ENCODE measurements around the gene ARHGAP19. TPM values are rescaled to one million over a fixed set of nuclear protein-coding genes. Genes with fewer than 3 reads are reported as not detected.

The ARHGAP19 gene
- total and polyA plus RNA-seq, 2 experiments from 2014 or later = 2.7 to 8.7 TPM

GRCh38 chr10:97307441-97307840, 15.0 kb upstream of the ARHGAP19 start:
- Histone ChIP-seq H3K36me3 (replicated peaks; ENCODE audit: insufficient read depth, low read depth) (no peaks in the 10 kb centered on the region), H4K20me1 (ENCODE audit: insufficient read depth, poor library complexity, severe bottlenecking) (no peaks in the 10 kb centered on the region), H3K4me2 (no peak overlapping the region), H3K27me3 (no peaks in the 10 kb centered on the region), H3K4me3 (no peak overlapping the region), H3K4me1 (ENCODE audit: insufficient read depth) (peaks cover 4% of the 10 kb centered on the region), H3K27ac (no peak overlapping the region), H3K9me2 (replicated peaks; ENCODE audit: insufficient read depth) (no peaks in the 10 kb centered on the region), H3K79me2 (no peaks in the 10 kb centered on the region), H3K9me3 (ENCODE audit: low read depth) (no peaks in the 10 kb centered on the region), H2AFZ (no peak overlapping the region)
- TF ChIP-seq EZH2phosphoT487 (IDR thresholded peaks at IDR 0.05; ENCODE audit: low read depth, severe bottlenecking, unreplicated experiment) (no peak), EZH2 (IDR thresholded peaks at IDR 0.05; ENCODE audit: borderline replicate concordance) (no peak)
- TF ChIP-seq, protein P1, sequence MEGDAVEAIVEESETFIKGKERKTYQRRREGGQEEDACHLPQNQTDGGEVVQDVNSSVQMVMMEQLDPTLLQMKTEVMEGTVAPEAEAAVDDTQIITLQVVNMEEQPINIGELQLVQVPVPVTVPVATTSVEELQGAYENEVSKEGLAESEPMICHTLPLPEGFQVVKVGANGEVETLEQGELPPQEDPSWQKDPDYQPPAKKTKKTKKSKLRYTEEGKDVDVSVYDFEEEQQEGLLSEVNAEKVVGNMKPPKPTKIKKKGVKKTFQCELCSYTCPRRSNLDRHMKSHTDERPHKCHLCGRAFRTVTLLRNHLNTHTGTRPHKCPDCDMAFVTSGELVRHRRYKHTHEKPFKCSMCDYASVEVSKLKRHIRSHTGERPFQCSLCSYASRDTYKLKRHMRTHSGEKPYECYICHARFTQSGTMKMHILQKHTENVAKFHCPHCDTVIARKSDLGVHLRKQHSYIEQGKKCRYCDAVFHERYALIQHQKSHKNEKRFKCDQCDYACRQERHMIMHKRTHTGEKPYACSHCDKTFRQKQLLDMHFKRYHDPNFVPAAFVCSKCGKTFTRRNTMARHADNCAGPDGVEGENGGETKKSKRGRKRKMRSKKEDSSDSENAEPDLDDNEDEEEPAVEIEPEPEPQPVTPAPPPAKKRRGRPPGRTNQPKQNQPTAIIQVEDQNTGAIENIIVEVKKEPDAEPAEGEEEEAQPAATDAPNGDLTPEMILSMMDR (IDR thresholded peaks at IDR 0.05; ENCODE audit: poor library complexity) = no peak
- no peak for DNase-seq (ENCODE audit: low spot score)
- WGBS (ENCODE audit: low lambda C conversion rate, missing lambda C conversion rate) = 100% methylated on average over 1 of the region's 1 CpG

DNA sequence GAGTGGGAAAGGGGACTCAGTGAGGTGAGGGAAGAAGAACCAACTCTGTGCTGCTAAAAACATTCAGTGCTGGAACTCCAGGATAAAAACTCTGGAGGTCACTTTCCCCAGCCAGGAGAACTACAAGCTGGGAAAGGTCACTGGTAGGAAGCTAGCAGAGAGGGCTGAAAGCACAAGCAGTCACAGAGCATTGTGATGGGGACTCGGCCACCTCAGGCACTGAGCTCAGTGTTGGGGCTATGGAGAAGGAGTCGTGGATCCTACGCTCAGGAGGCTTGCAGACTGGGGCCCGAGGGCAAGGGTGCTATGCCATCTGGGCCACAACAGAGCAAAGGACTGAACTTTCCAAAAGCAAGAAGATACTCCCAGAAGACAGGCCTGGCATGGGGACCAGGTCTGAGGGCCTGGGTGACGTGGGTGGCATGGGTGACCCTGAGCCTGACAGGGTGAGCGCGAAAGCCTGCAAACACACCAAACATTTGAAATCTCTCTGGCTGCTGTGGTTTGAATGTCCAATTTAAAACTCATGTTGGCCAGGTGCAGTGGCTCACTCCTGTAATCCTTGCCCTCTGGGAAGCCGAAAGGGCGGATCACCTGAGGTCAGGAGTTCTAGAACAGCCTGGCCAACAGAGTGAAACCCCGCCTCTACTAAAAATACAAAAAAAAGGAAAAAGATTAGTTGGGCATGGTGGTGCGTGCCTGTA, 9.8 kb upstream of the ARHGAP19 start:
- no peaks in the 10 kb centered on the region for H3K27me3 ChIP-seq
- H2AFZ ChIP-seq = no peak overlapping the region
- WGBS (ENCODE audit: low lambda C conversion rate, missing lambda C conversion rate) = 93% methylated on average over 11 of the region's 11 CpGs
- no peaks in the 10 kb centered on the region for H3K9me3 ChIP-seq (ENCODE audit: low read depth)
- no peaks in the 10 kb centered on the region for H3K9me2 ChIP-seq (replicated peaks; ENCODE audit: insufficient read depth)
- H3K4me3 ChIP-seq = no peak overlapping the region
- TF ChIP-seq EZH2phosphoT487 (IDR thresholded peaks at IDR 0.05; ENCODE audit: low read depth, severe bottlenecking, unreplicated experiment) = no peak
- TF ChIP-seq EZH2 (IDR thresholded peaks at IDR 0.05; ENCODE audit: borderline replicate concordance) = no peak
- TF ChIP-seq, protein P1 (IDR thresholded peaks at IDR 0.05; ENCODE audit: poor library complexity) = no peak
- H3K79me2 ChIP-seq = no peaks in the 10 kb centered on the region
- peaks cover 7% of the 10 kb centered on the region for H3K4me1 ChIP-seq (ENCODE audit: insufficient read depth)
- H3K4me2 ChIP-seq = no peak overlapping the region
- H3K27ac ChIP-seq = no peak overlapping the region
- no peak for DNase-seq (ENCODE audit: low spot score)
- no peaks in the 10 kb centered on the region for H3K36me3 ChIP-seq (replicated peaks; ENCODE audit: insufficient read depth, low read depth)
- no peaks in the 10 kb centered on the region for H4K20me1 ChIP-seq (ENCODE audit: insufficient read depth, poor library complexity, severe bottlenecking)

GRCh38 chr10:97300980-97301379, 8.5 kb upstream of the ARHGAP19 start:
- Histone ChIP-seq H3K27ac (no peak overlapping the region), H4K20me1 (ENCODE audit: insufficient read depth, poor library complexity, severe bottlenecking) (no peaks in the 10 kb centered on the region), H3K27me3 (no peaks in the 10 kb centered on the region), H3K4me1 (ENCODE audit: insufficient read depth) (peaks cover 7% of the 10 kb centered on the region), H3K36me3 (replicated peaks; ENCODE audit: insufficient read depth, low read depth) (no peaks in the 10 kb centered on the region), H3K9me3 (ENCODE audit: low read depth) (no peaks in the 10 kb centered on the region), H3K79me2 (no peaks in the 10 kb centered on the region), H3K9me2 (replicated peaks; ENCODE audit: insufficient read depth) (no peaks in the 10 kb centered on the region), H2AFZ (no peak overlapping the region), H3K4me3 (no peak overlapping the region), H3K4me2 (no peak overlapping the region)
- 94% methylated on average over 3 of the region's 3 CpGs for WGBS (ENCODE audit: low lambda C conversion rate, missing lambda C conversion rate)
- TF ChIP-seq EZH2 (IDR thresholded peaks at IDR 0.05; ENCODE audit: borderline replicate concordance) (no peak), EZH2phosphoT487 (IDR thresholded peaks at IDR 0.05; ENCODE audit: low read depth, severe bottlenecking, unreplicated experiment) (no peak)
- TF ChIP-seq, protein P1 (IDR thresholded peaks at IDR 0.05; ENCODE audit: poor library complexity) = no peak
- no peak for DNase-seq (ENCODE audit: low spot score)
